ENCODE results near the gene PAQR7.

- TF ChIP-seq, protein P1, sequence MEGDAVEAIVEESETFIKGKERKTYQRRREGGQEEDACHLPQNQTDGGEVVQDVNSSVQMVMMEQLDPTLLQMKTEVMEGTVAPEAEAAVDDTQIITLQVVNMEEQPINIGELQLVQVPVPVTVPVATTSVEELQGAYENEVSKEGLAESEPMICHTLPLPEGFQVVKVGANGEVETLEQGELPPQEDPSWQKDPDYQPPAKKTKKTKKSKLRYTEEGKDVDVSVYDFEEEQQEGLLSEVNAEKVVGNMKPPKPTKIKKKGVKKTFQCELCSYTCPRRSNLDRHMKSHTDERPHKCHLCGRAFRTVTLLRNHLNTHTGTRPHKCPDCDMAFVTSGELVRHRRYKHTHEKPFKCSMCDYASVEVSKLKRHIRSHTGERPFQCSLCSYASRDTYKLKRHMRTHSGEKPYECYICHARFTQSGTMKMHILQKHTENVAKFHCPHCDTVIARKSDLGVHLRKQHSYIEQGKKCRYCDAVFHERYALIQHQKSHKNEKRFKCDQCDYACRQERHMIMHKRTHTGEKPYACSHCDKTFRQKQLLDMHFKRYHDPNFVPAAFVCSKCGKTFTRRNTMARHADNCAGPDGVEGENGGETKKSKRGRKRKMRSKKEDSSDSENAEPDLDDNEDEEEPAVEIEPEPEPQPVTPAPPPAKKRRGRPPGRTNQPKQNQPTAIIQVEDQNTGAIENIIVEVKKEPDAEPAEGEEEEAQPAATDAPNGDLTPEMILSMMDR (IDR thresholded peaks at IDR 0.05; ENCODE audit: poor library complexity, severe bottlenecking): no peak
- no peak for TF ChIP-seq EZH2 (IDR thresholded peaks at IDR 0.05; ENCODE audit: borderline replicate concordance, insufficient read depth, low read length, poor library complexity, severe bottlenecking)
- no peak for TF ChIP-seq EP300 (conservative IDR thresholded peaks at IDR 0.05; ENCODE audit: poor library complexity, severe bottlenecking)
- TF ChIP-seq TAF1 (IDR thresholded peaks at IDR 0.05; ENCODE audit: low read depth): no peak
- TF ChIP-seq, protein P2, sequence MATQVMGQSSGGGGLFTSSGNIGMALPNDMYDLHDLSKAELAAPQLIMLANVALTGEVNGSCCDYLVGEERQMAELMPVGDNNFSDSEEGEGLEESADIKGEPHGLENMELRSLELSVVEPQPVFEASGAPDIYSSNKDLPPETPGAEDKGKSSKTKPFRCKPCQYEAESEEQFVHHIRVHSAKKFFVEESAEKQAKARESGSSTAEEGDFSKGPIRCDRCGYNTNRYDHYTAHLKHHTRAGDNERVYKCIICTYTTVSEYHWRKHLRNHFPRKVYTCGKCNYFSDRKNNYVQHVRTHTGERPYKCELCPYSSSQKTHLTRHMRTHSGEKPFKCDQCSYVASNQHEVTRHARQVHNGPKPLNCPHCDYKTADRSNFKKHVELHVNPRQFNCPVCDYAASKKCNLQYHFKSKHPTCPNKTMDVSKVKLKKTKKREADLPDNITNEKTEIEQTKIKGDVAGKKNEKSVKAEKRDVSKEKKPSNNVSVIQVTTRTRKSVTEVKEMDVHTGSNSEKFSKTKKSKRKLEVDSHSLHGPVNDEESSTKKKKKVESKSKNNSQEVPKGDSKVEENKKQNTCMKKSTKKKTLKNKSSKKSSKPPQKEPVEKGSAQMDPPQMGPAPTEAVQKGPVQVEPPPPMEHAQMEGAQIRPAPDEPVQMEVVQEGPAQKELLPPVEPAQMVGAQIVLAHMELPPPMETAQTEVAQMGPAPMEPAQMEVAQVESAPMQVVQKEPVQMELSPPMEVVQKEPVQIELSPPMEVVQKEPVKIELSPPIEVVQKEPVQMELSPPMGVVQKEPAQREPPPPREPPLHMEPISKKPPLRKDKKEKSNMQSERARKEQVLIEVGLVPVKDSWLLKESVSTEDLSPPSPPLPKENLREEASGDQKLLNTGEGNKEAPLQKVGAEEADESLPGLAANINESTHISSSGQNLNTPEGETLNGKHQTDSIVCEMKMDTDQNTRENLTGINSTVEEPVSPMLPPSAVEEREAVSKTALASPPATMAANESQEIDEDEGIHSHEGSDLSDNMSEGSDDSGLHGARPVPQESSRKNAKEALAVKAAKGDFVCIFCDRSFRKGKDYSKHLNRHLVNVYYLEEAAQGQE (IDR thresholded peaks at IDR 0.05; ENCODE audit: borderline replicate concordance): no peak
- TF ChIP-seq POLR2AphosphoS5 (IDR thresholded peaks at IDR 0.05): no peak
- TF ChIP-seq RAD21 (conservative IDR thresholded peaks at IDR 0.05): no peak
Observed at GRCh38 chr1:25867210-25867991, 8.1 kb downstream of the PAQR7 start.
